SK-N-MC (cell line): ENCODE results near the gene CTPS1.

ENCODE experiments used
- DNase-seq: peaks from one replicate; pipeline ENCODE4 v3.0.0-alpha.2; 2011; ENCODE audit warnings: low read depth, low spot score
- H3K27ac ChIP-seq: fragments of 200-600 bp; sonication (generic); 2 replicates; pipeline ENCODE4 v1.5.1; 2016; ENCODE audit warnings: mixed run types
- H3K36me3 ChIP-seq: fragments of 200-600 bp; sonication (generic); 2 replicates; pipeline ENCODE4 v1.6.1; 2017; ENCODE audit warnings: antibody characterized with exemption, low read length, mixed read lengths; ENCODE audit not compliant: insufficient read depth
- H3K4me3 ChIP-seq: fragments of 200-600 bp; sonication (generic); 2 replicates; pipeline ENCODE4 v1.5.1; 2016
- H3K9ac ChIP-seq: fragments of 200-600 bp; sonication (generic); 2 replicates; pipeline ENCODE4 v1.8.0; 2017; ENCODE audit warnings: mixed run types, mixed read lengths; ENCODE audit not compliant: insufficient read length
- H3K9me3 ChIP-seq: fragments of 200-600 bp; sonication (generic); 2 replicates; pipeline ENCODE4 v1.6.1; 2017; ENCODE audit warnings: low read depth, mild to moderate bottlenecking, antibody characterized with exemption, low read length, moderate library complexity, mixed read lengths
- EZH2 ChIP-seq: fragments of 200-600 bp; sonication (generic); IDR thresholded peaks from one replicate; pipeline ENCODE4 v1.6.1; 2017; ENCODE audit warnings: antibody characterized with exemption
- FOXP2 ChIP-seq: optimal IDR thresholded peaks from 2 replicates; pipeline ENCODE3; 2011; ENCODE audit warnings: mild to moderate bottlenecking, moderate library complexity; ENCODE audit not compliant: insufficient read depth; ENCODE audit errors: extremely low read length, control extremely low read depth
- POLR2AphosphoS5 ChIP-seq: IDR thresholded peaks from 2 replicates; pipeline ENCODE4 v1.6.1; 2012; ENCODE audit warnings: mild to moderate bottlenecking, low read depth, low read length, borderline replicate concordance

CTPS1 gene

GRCh38 chr1:41045740-41046139 lies 66.2 kb downstream of the CTPS1 start:
- Histone ChIP-seq H3K36me3 (peaks cover 35% of the 10 kb centered on the region; the same call in 1 of the 2 replicates), H3K4me3 (no peak overlapping the region), H3K9ac (no peak overlapping the region), H3K9me3 (no peaks in the 10 kb centered on the region), H3K27ac (no peak overlapping the region)
- no peak for DNase-seq
- TF ChIP-seq FOXP2, result no peak
- no peak for TF ChIP-seq EZH2
- TF ChIP-seq POLR2AphosphoS5, result no peak

- no peak for DNase-seq
- H3K9me3 ChIP-seq, result no peaks in the 10 kb centered on the region
- no peak overlapping the region for H3K9ac ChIP-seq
- no peak overlapping the region for H3K4me3 ChIP-seq
- H3K27ac ChIP-seq, result no peak overlapping the region
- TF ChIP-seq POLR2AphosphoS5, result no peak
- no peak for TF ChIP-seq EZH2
- no peak for TF ChIP-seq FOXP2
- H3K36me3 ChIP-seq, result peaks cover 34% of the 10 kb centered on the region; the same call in 1 of the 2 replicates
Observed at GRCh38 chr1:41046347-41046775, 66.9 kb downstream of the CTPS1 start.

- no peak for TF ChIP-seq EZH2
- no peak for TF ChIP-seq FOXP2
- no peak for TF ChIP-seq POLR2AphosphoS5
- Histone ChIP-seq H3K36me3 (peaks cover 33% of the 10 kb centered on the region; the same call in 1 of the 2 replicates), H3K27ac (no peak overlapping the region), H3K9me3 (no peaks in the 10 kb centered on the region), H3K4me3 (no peak overlapping the region), H3K9ac (no peak overlapping the region)
- DNase-seq, result no peak
Observed at GRCh38 chr1:41048540-41048939, 69.0 kb downstream of the CTPS1 start.

GRCh38 chr1:41051022-41051421 lies 71.5 kb downstream of the CTPS1 start:
- Histone ChIP-seq H3K36me3 (peaks cover 19% of the 10 kb centered on the region; the same call in 1 of the 2 replicates), H3K27ac (no peak overlapping the region), H3K4me3 (no peak overlapping the region), H3K9ac (no peak overlapping the region), H3K9me3 (no peaks in the 10 kb centered on the region)
- no peak for DNase-seq
- TF ChIP-seq POLR2AphosphoS5, result no peak
- TF ChIP-seq EZH2, result no peak
- TF ChIP-seq FOXP2, result no peak

- H3K9ac ChIP-seq, result no peak overlapping the region
- no peak overlapping the region for H3K4me3 ChIP-seq
- H3K36me3 ChIP-seq, result peaks cover 7% of the 10 kb centered on the region; the same call in 1 of the 2 replicates
- no peak overlapping the region for H3K27ac ChIP-seq
- DNase-seq, result no peak
- H3K9me3 ChIP-seq, result no peaks in the 10 kb centered on the region
- TF ChIP-seq EZH2 (no peak), FOXP2 (no peak), POLR2AphosphoS5 (no peak)
Observed at GRCh38 chr1:41053316-41053715, 73.8 kb downstream of the CTPS1 start.

- peaks cover 4% of the 10 kb centered on the region; the same call in 1 of the 2 replicates for H3K36me3 ChIP-seq
- no peak overlapping the region for H3K9ac ChIP-seq
- no peak for DNase-seq
- no peaks in the 10 kb centered on the region for H3K9me3 ChIP-seq
- H3K4me3 ChIP-seq, result no peak overlapping the region
- TF ChIP-seq EZH2 (no peak), POLR2AphosphoS5 (no peak), FOXP2 (no peak)
- H3K27ac ChIP-seq, result no peak overlapping the region
Observed at GRCh38 chr1:41056907-41057306, 77.4 kb downstream of the CTPS1 start.
